ENCODE measurements around the gene PRC1. TPM values are rescaled to one million over a fixed set of nuclear protein-coding genes. Genes with fewer than 3 reads are reported as not detected.

Gene PRC1
- total RNA-seq, 1 donor from 2014 or later: 13.5 TPM

DNA sequence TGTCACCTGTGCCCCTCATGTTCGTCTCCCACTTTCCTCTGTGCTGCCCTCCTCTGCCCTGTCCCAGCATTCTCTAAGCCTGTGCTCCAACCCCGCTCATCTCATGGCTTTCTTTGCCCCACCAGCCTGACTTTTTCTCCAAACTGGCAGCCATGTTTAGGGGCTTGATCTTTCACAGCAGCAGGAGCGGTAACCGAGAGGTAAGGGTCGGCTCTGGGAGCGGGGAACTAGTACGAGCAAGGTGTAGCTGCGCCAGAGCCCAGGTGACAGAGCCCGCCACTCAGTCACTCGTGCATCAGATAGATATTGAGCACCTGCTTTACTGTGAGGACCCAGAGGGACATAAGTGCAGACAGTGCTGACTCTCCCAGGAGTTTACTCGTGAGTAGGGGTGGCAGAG is 77.9 kb downstream of the PRC1 start:
- FAIRE-seq (no peak), DNase-seq (ENCODE audit: low spot score in 2 of 2) (no peak)

Small RNAs within 50 kb of the gene (small RNA-seq; reads per million reads assigned to genes)
- not detected for gene RF00019

Other genes with a start within 250 kb of the PRC1 start
- 9.4 TPM for gene FURIN, start 125.9 kb downstream of the PRC1 start, total RNA-seq
- 3.7 TPM for gene FES, start 110.0 kb downstream of the PRC1 start, total RNA-seq
- 22.4 TPM for gene MAN2A2, start 91.2 kb downstream of the PRC1 start, total RNA-seq
- gene HDDC3, start 62.0 kb downstream of the PRC1 start, total RNA-seq: 8.6 TPM
- 33.4 TPM for gene UNC45A, start 59.2 kb downstream of the PRC1 start, total RNA-seq
- 14.3 TPM for gene RCCD1, start 39.7 kb downstream of the PRC1 start, total RNA-seq
- gene VPS33B, start 28.1 kb upstream of the PRC1 start, total RNA-seq: 15.5 TPM
- gene SV2B, start 105.7 kb upstream of the PRC1 start, total RNA-seq: 42.8 TPM

All from frontal cortex (tissue), 4 donors.